LHCN-M2 (cell line): ENCODE measurements around the gene PTPRZ1. TPM values are rescaled to one million over a fixed set of nuclear protein-coding genes. Genes with fewer than 3 reads are reported as not detected.

ENCODE experiments used
- DNase-seq: peaks from one replicate; pipeline ENCODE4 v3.0.0-alpha.2; 2012; ENCODE audit warnings: low read depth
- total RNA-seq: library from RNA; depleted of rRNA; stranded (reverse); fragments of >200 nt; gene quantifications from 2 replicates; pipeline ENCODE4 v1.2.3, GENCODE V29; 2014

PTPRZ1 gene
- total RNA-seq, 1 experiment from 2014 or later = not detected

DNA sequence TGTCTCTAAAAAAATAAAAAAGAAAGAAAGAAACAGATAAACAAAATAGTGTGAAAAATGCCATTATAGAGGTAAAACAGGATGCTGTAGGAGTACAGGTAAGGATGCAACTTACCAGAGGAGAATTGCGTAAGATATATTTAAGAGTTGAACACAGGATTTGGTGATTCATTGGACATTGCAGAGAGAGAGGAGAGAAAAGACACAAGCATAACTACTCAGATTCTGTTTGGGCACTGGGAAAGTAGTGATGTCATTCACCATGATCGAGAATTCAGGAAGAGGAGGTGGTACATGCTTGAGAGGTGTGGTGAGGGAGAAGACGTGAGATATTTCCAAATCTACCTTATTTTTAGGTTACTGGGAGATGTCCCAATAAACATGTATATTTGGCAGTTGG, 173.4 kb downstream of the PTPRZ1 start:
- DNase-seq = no peak

DNA sequence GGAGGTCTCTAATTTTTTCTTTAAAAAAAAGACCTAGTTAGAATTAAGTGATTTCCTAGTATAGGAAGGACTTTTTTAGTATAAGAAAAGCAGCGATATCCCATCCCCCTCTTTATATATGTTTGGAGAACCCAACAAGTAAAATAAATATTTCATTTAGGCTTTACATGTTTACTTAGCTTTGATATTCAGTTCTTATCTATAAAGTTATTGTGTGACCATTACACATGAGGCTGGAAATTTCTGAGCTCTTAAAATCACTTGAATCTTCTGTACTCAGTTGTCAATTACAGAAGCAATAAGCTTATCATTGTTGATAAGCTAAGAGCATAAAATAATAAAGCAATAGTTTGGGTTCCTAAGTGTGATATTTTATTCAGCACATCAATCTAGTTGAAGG, 181.4 kb downstream of the PTPRZ1 start:
- no peak for DNase-seq

DNA sequence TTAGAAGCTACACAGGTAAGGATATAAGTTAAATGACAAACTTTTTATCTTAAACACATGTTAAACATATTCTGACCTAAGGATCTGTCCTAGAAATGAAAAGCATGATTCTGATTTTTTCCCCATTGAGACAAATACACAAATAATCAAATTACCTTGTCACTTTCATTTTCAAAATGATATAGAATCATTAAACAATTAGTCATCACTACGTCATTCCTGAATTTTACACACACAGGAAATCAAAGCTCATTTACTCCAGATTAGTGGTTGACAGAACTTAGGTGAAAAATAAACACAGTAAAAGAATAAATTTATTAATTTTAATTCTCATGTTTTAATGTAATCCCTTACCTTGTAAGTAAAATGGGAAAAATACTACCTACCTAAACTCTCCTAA, 182.1 kb downstream of the PTPRZ1 start:
- DNase-seq = no peak

DNA sequence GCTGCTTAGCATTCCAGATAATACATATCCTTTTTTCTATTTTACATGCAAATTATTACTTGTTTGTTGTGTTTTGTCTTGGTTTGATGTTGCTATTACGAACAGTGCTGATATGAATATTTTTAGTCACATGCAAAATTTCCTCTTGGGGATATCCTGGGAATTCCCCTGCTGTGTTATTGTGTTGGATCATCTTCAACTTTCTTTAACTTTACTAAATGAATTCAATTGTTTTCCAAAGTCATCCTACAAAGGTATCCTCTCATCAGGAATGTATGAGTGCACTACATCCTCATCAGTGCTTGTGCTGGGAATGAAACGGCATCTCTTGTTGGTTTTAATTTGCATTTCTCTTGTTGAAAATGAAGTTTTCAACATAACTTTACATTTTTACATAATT, 184.0 kb downstream of the PTPRZ1 start:
- DNase-seq = no peak

DNA sequence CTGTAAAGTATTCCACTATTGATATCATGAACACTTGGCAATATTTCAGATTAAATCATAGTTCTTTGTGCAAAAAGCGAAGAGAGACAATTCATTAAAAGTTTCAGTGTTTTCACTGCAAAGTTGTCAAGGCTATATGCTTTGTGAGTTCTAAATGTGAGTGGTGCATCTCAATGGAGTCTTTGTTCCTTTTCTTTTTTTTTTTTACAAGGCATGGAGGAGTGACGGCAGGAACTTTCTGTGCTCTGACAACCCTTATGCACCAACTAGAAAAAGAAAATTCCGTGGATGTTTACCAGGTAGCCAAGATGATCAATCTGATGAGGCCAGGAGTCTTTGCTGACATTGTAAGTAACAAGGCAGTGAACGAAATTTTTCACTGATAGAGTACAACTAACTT, 186.6 kb downstream of the PTPRZ1 start:
- no peak for DNase-seq

DNA sequence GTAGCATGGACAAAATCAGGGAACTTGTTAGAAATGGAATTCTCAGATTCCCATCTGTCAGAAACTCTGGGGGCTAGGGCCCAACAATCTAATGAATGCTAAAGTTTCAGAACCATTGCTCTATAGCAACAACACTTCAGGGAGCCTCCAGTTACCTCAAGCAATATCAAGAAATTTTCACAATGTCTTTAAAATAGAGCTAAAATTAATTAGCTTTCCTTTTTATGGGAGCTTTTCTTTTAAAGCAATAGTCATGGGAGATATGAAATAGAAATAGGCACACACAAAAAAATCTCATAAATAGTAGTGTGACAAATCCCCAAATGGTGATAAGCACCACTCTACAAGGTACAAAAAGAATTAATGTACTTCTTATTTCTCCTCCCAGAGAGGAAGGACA, 190.2 kb downstream of the PTPRZ1 start:
- DNase-seq = no peak

DNA sequence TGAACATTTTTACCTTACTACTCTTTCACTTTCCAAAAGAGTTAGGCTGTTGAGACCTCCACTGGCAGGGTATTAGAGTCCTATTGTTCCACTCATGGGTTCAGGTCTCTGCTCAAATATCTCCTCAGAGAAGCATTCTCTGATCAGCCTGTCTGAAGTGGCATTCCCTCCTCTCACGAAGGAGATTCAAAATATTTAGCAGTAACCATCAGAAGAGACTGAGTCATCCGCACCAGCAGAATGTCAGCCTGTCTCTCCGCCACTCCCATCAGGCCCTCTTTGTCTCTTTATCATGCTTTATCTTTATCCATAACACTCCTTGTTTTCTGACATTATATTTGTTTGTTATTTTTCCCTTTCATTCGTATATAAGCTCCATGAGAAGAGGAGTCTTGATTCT, 192.0 kb downstream of the PTPRZ1 start:
- DNase-seq = no peak

DNA sequence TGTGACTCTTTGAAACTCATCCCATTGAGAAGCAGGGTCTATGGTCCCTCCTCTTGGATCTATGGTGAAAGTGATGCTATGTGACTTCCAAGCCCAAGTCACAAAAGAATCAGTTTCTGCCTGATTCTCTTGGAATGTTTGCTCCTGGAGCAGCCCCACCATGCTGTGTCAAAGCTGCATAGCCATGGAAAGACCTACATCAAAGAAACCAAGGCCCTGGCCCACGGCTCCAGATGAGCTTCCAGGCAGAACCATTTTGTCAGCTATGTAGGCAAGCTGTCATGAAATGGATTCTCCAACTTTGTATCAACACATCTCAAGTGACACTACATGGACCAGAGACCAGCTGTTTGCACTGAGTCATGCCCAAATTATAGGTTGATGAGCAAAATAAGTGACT, 194.1 kb downstream of the PTPRZ1 start:
- DNase-seq = peak; percentile 20

DNA sequence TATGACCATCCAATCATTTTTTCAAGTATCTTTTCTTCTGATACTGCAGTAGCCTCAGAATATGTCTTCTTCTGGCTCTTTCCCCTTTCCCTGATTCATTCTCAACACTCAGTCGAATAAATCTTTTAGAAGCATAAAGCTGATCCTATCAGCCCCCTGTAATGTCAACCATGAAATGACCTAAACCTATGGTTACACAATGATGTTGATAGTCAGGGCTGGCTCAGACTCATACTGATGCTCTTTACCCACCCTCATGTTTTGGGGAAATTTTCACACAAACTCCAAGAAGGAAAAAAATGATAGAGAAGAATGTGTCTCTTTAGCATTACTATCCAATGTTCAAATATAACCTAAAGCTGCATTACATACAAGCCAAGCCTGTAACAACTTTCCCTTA, 195.1 kb downstream of the PTPRZ1 start:
- DNase-seq = no peak

DNA sequence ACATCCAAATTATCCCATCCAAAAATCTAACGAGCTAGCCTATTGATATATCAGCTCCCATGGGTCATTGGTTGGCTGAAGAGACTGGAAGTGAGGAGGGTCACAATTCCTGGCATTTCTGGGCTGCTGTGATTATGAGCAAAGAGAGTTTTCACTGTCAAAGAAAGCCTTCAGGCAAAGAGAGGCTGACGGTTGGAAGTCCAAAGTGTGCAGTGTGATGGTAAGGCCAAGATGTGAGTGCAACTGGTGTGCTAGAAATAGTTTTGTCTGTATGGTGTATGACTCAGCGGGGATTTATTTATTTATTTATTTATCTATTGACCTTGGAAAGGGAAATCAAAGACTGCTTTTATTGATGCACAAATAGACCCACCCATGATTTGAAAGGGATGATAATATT, 196.0 kb downstream of the PTPRZ1 start:
- DNase-seq = no peak

DNA sequence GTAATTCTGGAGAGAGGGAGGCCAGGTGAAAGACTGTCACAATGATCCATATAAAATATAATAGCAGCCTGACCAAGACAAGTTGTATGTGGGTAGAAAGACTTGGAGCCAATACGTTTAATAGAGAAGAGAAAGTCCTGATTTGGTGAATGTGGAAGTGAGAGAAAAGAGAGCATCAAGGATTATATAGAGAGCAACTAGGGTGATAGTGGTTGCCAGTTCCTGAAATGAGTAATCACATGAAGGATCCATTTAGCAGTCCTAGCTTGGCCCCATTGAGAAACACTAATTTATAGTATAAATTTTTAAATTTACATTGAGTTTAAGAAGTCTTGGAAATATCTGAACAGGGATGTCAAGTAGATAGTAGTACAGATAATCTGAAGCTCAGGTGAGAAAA, 197.1 kb downstream of the PTPRZ1 start:
- DNase-seq = no peak

DNA sequence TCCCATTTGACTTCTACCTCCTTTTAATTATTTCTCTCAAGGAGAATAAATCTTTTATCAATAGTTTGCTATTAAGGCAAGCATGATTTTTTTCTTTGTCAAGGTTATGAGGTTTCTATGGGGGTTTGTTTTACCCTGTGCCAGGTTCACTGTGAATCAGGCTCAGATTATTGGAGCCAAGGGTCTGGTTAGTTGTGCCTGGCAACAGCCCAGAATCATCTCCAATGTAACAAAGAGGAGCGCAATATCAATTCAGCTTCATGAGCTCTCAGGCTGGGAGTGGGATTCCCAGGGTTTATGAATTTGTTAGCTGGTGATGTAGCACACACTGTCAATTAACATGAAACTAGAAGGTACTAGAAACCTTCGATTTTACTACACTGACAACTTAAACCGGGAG, 197.9 kb downstream of the PTPRZ1 start:
- no peak for DNase-seq

DNA sequence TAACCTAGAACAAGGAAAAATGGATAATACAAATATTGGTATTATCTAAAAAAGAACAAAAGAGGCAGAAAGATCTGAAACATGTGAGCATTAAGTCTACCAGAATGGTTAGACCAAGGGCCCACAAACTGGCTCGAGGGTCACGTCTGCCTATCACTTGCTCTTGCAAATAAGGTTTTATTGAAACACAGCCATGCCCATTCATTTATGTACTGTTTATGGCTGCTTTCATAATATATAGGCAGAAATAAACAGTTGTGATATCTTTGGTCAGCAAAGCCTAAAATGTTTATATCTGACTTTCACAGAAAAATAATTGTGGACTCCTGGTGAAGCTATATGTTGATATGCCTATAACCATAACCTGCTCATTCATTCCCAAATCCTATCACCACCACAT, 199.3 kb downstream of the PTPRZ1 start:
- DNase-seq = no peak

DNA sequence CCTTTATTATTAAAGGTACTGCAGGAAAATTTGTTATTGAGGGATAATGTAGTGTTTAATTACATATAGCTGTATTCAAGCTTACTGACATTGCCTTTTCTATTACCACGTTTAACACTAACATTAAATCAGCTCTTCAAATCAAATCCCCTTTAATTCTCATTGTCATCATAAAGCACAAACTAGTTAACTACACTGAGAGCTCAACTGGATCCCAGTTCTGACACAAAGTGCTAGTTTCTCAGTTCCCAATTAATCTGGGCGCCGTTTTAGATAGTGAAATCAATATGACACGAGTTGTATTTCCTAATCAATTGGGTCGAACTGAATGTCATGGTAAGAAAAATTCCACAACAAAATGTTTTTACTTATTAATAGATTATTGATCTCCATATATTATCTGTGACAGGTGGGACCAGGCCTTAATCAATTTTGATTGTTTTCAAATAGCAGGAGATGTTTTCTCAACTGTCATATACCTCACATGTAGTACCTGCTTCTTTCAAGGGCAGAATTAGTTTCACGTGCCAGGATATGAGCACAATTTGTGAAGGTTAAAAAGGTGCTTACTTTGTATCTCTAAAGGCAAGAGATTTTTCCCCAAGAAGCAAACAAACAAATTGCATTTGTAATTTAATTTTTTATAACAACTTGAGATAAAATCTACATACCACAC, 200.1 kb downstream of the PTPRZ1 start:
- no peak for DNase-seq

DNA sequence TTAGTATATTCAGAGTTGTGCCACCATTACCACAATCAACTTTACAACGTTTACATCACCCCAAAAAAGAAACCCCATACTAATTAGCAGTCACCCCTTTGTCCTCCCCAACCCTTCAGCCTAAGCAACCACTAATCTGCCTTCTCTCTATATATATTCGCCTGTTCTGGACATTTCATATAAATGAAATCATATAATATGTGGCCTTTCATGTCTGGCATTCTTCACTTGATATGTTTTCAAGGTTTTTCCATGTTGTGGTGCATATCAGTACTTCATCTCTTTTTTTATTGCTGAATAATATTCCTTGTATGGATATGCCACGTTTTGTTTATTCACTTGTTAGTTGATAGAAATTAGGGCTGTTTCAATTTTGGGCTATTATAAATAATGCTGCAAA, 200.7 kb downstream of the PTPRZ1 start:
- DNase-seq = no peak

DNA sequence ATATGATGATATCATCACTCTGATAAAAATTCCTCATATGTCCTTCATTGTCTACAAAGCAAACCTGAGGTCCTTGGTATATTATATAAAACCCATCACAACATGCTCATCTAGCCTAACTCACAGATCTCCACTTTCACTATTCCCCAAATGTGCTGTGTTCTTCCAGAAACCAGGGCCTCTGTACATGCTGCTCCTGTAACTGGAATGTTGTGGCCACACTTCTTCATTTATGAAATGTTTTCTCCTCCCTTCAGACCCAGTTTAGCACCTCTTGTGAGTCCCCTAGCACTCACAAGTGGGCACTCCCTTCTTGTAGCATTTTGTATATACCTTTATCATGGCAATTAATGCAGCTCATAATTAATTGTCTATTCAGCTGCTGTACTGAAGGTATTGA, 209.2 kb downstream of the PTPRZ1 start:
- no peak for DNase-seq

DNA sequence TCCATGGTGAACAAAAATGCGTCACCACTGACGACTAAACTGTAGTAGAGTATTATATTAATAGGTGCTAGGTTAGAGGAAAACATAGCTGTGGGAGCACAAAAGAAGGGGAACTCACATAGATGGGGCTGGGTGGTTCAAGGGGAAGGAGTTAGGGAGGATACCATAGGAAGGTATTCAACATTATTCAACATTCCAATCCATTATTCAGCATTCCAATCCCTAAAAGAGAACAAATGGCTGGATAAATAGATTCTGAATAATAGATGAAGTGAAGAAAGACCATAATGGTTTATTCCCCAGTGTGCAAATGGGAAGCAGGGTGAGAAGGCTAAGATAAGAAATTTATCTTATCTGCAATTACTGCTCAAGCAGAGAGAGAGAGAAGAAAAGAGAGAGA, 209.7 kb downstream of the PTPRZ1 start:
- no peak for DNase-seq

DNA sequence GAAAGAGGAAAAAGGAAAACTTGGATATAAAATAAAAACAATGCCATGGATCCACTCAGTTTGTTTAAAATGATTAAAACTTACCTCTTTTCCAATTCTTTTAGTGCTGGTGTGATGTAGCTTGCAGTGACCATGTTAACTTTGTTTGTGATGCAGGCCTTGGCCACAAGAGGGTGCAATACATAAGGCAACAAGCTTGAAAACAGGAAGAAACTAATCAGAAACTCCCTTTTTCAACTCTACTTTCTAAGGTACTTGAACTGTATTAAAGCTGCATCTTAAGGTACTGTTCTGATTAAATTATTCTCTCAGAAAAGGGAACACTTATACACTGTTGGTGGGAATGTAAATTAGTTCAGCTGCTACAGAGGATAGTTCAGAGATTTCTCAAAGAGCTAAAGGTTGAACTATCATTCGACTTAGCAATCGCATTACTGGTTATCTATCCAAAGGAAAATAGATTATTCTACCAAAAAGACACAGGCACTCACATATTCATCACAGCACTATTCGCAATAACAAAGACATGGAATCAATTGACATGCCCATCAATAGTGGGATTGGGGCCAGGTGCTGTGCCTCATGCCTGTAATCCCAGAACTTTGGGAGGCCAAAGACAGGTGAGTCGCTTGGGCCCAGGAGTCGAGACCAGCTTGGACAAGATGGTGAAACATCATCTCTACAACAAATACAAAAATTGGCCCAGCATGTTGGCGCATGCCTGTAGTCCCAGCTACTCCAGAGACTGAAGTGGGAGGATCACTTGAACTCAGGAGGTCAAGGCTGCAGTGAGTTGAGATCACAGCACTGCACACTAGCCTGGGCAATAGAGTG, 220.2 kb downstream of the PTPRZ1 start:
- DNase-seq = peak; percentile 72

DNA sequence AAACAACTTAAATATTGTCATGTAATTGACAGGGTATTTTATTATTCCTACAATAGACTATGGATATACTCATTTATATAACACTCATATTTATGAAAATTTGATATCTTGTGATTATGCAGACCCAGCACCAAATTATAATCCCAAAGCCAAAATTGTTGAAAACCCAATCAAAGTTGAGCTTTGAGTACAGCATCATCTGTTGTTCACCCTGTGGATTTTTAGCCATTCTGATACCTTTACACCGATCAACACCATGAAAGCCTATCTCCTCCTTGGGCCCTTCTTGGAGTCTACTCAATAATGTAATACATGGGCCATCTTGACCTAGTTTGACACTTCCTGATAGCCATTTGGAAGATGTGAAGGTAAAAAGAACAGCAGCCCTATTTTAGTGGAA, 221.6 kb downstream of the PTPRZ1 start:
- DNase-seq = no peak

DNA sequence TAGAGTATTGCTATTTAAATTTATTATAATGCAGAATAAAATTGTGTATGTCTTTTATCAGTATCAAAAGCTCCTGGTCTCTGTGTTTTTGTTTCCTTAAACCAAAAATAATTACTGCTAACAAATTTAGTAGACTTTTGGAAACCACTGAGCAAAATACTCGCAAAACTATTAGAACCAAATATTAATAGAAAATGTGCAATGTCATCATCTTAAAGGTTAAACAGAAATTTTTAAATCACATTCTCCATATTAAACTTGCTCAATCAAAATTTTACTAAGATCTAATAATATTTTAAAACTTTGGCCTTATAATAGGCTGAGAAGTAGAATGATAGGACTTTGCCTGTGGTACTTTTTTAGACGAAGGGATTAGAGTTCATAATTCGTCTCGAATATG, 222.7 kb downstream of the PTPRZ1 start:
- DNase-seq = no peak

DNA sequence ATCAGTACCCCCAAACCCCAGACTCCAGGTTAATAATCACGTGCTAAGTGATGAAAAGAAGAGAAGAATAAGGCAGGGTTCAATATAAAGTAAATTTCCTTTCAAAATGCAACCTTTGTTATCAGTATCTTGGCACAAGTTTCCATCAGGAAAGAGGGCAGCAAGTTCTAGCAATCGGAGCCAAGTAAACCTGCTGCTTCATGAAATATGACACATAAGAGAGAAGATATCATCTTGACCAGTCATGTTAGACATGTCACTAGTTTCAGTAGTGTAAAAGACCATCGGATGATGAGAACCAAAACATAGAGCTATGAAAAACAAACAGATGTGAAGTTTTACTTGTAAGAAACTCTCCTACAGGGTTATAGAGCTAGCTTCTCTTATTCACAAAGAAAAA, 227.1 kb downstream of the PTPRZ1 start:
- no peak for DNase-seq

DNA sequence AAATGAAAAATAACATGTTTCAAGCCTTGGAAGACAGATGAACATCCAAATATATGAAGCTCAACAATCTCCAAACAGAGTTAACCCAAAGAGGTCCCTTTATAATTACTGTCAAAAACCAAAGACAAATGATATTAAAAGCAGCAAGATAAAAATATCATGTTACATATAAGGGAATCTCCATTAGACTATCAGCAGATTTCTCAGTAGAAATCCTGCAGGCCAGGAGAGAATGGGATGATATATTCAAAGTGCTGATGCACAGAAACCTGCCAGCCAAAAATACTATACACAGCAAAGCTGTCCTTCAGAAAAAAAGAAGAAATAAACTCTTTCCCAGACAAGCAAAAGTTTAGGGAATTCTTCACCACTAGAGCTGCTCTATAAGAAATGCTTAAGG, 230.1 kb downstream of the PTPRZ1 start:
- DNase-seq = no peak
